Measurements from ENCODE around the gene BRCC3. TPM values are rescaled to one million over a fixed set of nuclear protein-coding genes. Genes with fewer than 3 reads are reported as not detected.

BRCC3 gene
- total RNA-seq, result 10 to 100 TPM; 10.6 to 26.7 (median 20.1) TPM
- 10 to 100 TPM in 1 of 3 donors, 1 to 10 TPM in 2; 7.8 to 43.0 (median 9.7) TPM for polyA plus RNA-seq
- long read RNA-seq, donor 1, partial matches to known transcripts, result 0 of 4 reads
- long read RNA-seq, donor 1, other reads (novel, unspliced or antisense), result 0 of 4 reads
- long read RNA-seq, donor 2, partial matches to known transcripts, result 0 of 1 reads
- long read RNA-seq, donor 2, other reads (novel, unspliced or antisense), result 0 of 1 reads
- long read RNA-seq, donor 3, partial matches to known transcripts, result 0 of 4 reads
- long read RNA-seq, donor 3, other reads (novel, unspliced or antisense), result 0 of 4 reads
- long read RNA-seq, donor 4, transcript BRCC3-208 (10 exons, 2,694 nt), result major isoform, 14 of 23 reads
- long read RNA-seq, donor 4, partial matches to known transcripts, result 0 of 23 reads
- long read RNA-seq, donor 4, other reads (novel, unspliced or antisense), result 7 of 23 reads
- long read RNA-seq, donor 5, transcript BRCC3-208 (10 exons, 2,694 nt), result major isoform, 23 of 37 reads
- long read RNA-seq, donor 5, partial matches to known transcripts, result 1 of 37 reads
- long read RNA-seq, donor 5, other reads (novel, unspliced or antisense), result 9 of 37 reads
- long read RNA-seq, donor 6, transcript BRCC3-208 (10 exons, 2,694 nt), result major isoform, 6 of 11 reads
- long read RNA-seq, donor 6, partial matches to known transcripts, result 2 of 11 reads
- long read RNA-seq, donor 6, other reads (novel, unspliced or antisense), result 3 of 11 reads
- long read RNA-seq, donor 7, partial matches to known transcripts, result 0 of 1 reads
- long read RNA-seq, donor 7, other reads (novel, unspliced or antisense), result 0 of 1 reads
- long read RNA-seq, donor 8, transcript BRCC3-208 (10 exons, 2,694 nt), result major isoform, 11 of 11 reads
- long read RNA-seq, donor 8, partial matches to known transcripts, result 0 of 11 reads
- long read RNA-seq, donor 8, other reads (novel, unspliced or antisense), result 0 of 11 reads
- long read RNA-seq, donor 9, partial matches to known transcripts, result 0 of 4 reads
- long read RNA-seq, donor 9, other reads (novel, unspliced or antisense), result 0 of 4 reads
- long read RNA-seq, donor 10, partial matches to known transcripts, result 7 of 36 reads
- long read RNA-seq, donor 10, other reads (novel, unspliced or antisense), result 27 of 36 reads

DNA sequence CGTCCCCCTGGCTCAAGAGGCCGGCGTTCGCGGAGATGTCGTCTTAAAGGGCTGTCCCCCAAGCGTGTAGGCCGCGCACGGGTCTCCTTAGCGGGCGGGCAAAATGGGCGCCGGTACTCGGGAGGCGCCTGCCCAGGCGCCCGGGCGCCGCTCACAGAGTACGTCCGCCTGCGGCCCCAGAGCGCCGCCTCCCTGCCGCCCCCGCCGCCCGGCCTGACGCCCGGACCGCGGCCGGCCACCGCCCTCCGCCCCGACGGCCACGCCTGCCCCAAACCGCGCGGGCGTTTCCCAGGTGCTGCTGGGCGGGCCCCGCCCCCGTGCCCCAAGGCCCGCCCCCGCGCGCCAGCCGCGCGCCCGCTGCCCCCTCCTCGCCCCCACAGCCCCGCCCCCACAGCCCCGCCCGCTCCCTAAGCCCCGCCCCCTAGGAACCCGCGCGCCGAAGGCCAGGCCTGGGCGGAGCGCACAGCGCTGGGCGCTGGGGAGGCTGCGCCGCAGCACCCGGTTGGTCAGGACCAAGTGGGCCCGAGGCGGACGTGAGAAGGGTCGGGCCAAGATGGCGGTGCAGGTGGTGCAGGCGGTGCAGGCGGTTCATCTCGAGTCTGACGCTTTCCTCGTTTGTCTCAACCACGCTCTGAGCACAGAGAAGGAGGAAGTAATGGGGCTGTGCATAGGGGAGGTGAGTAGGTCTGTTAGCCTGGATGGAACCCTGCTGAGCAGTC lies at the start of gene BRCC3, which contains the start of the genes CMC4 and MTCP1:
TSS of gene BRCC3 (plus strand) at position 534 of the 719 bp plus-strand sequence. CDS start at position 554, 20 bp downstream.
TSS of gene CMC4 (minus strand) at position 162 of the 719 bp plus-strand sequence. CDS start 7,113 bp downstream, outside the sequence.
TSS of gene MTCP1 (minus strand) at position 162 of the 719 bp plus-strand sequence. CDS start 5,126 bp downstream, outside the sequence.
- Histone ChIP-seq H3K27me3 (no peaks in the 10 kb centered on the region), H3K9me3 (replicated peaks in 1 of 3) (no peaks in the 10 kb centered on the region), H3K36me3 (replicated peaks in 1 of 2) (peaks cover 0 to 9% of the 10 kb centered on the region in 2 donors), H3K27ac (peak within 1 kb of the TSS; percentile 65 to 86 (median 72)), H3K4me1 (replicated peaks in 1 of 2) (peaks cover 0 to 10% of the 10 kb centered on the region in 2 donors), H3K4me3 (peak within 1 kb of the TSS; percentile 36 to 60 (median 50))
- intact Hi-C loops (cut with DNase I), result no loop called here
- TF ChIP-seq CTCF (IDR thresholded peaks at IDR 0.05), result no peak
- TF ChIP-seq POLR2A (IDR thresholded peaks at IDR 0.05), result peak; percentile 51 to 74
- 1 to 42% (median 24%) methylated on average over 17 to 80 of the region's 81 CpGs; no CpG with 5 or more reads in 1 of the 4 donors for WGBS, 4 donors
- peak; percentile 80 to 87 (median 81) for DNase-seq

DNA sequence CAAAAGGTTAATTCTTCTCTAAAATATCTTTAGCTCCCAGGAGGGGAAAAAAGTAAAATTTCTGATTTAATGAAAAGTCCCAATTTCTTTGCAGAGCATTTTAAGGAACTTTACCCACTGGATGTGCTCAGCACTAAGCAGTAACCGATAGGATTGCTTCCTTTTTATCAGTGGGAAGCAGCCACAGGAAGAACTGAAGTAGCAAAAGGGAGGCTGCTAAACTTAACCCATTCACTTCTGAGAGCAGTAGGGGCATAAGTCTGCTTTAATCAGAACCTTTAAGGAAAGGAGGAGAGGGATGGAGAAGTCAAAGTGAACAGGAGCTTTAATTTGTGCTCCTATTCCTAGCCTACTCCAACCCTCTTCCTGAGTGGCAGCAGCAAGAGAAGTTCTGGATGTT lies 48.7 kb upstream of the BRCC3 start, which contains the start of gene F8:
TSS of gene F8 (minus strand) at position 139 of the 400 bp plus-strand sequence. CDS start 171 bp downstream, outside the sequence.
- DNase-seq, result no peak
- intact Hi-C loops (cut with DNase I), result no loop called here
- Histone ChIP-seq H3K9me3 (replicated peaks in 1 of 3) (no peaks in the 10 kb centered on the region), H3K4me3 (no peak within 1 kb of the TSS), H3K27me3 (no peaks in the 10 kb centered on the region), H3K36me3 (replicated peaks in 1 of 2) (no peaks in the 10 kb centered on the region), H3K4me1 (replicated peaks in 1 of 2) (no peaks in the 10 kb centered on the region), H3K27ac (no peak within 1 kb of the TSS)
- peak in 1 of 2 donors; percentile 20 for TF ChIP-seq POLR2A (IDR thresholded peaks at IDR 0.05)
- TF ChIP-seq CTCF (IDR thresholded peaks at IDR 0.05), result no peak
- WGBS, 4 donors, result 0 to 18% (median 11%) methylated on average over 1 of the region's 1 CpG

GRCh38 chrX:155023907-155024833 lies 47.1 kb upstream of the BRCC3 start:
- no peaks in the 10 kb centered on the region for H3K27me3 ChIP-seq
- WGBS, 4 donors, result 84 to 96% (median 92%) methylated on average over 5 to 6 of the region's 6 CpGs
- no peaks in the 10 kb centered on the region for H3K36me3 ChIP-seq (replicated peaks in 1 of 2)
- intact Hi-C loops (cut with DNase I), result no loop called here
- TF ChIP-seq POLR2A (IDR thresholded peaks at IDR 0.05), result no peak
- TF ChIP-seq CTCF (IDR thresholded peaks at IDR 0.05), result no peak
- no peak for DNase-seq
- H3K27ac ChIP-seq, result no peak overlapping the region
- no peak overlapping the region for H3K4me3 ChIP-seq
- H3K9me3 ChIP-seq (replicated peaks in 1 of 3), result no peaks in the 10 kb centered on the region
- peaks cover 0 to 14% of the 10 kb centered on the region in 2 donors for H3K4me1 ChIP-seq (replicated peaks in 1 of 2)
